K562 (cell line): Measurements from ENCODE around the gene TEX51. TPM values are rescaled to one million over a fixed set of nuclear protein-coding genes. Genes with fewer than 3 reads are reported as not detected.

Experiments
- ATAC-seq: fragments of 200-7000 bp; cut with Tn5 transposase; 3 replicates; pipeline ENCODE4 v1.9.1; 2020; ENCODE audit warnings: moderate library complexity
- BruUV-seq: library from RNA; stranded (reverse); fragments of 400-500 nt; replicated peaks from 2 replicates; lab custom pipeline; 2021; lab: Mats Ljungman, UMichigan
- CTCF ChIA-PET: fragments of 300-600 bp; formaldehyde crosslinking; extraction: SDS; loops from one replicate; lab custom pipeline; 2021; ENCODE audit warnings: low intra/inter-chr PET ratio; lab: Yijun Ruan, JAX
- POLR2A ChIA-PET: fragments of 300-600, 350-650 bp; sonication (Branson Sonifier 250); formaldehyde crosslinking; extraction: SDS; loops from one replicate; lab custom pipeline; 2021; ENCODE audit warnings: antibody characterized with exemption, inconsistent platforms; lab: Yijun Ruan, JAX
- DNase-seq, 4 experiments: peaks; one replicate each; pipeline versions ENCODE4 v3.0.0 to v3.0.0-alpha.2; 2011 to 2018; ENCODE audit warnings: low spot score in 3 of 4, mixed read lengths in 3 of 4; ENCODE audit errors: extremely low read depth in 1 of 4
- FAIRE-seq: peaks from 2 replicates; lab custom pipeline; 2011; peaks lifted over from hg19 to GRCh38; lab: Jason Lieb, UNC
- H2AFZ ChIP-seq: 2 replicates; pipeline ENCODE4 v1.6.0; 2011; ENCODE audit warnings: low read depth, low read length, control low read depth, inconsistent platforms
- H3K27ac ChIP-seq: fragments of 200-600 bp; 3 replicates; pipeline ENCODE4 v1.8.0; 2011; ENCODE audit warnings: low read depth, mild to moderate bottlenecking, control low read depth, inconsistent platforms, low read length, moderate library complexity, mixed read lengths; ENCODE audit errors: extremely low read depth
- H3K27me3 ChIP-seq, 2 experiments: fragments of 300-600 bp in 1 of 2; 2 replicates in 1 of 2; 3 replicates in 1 of 2; pipeline versions ENCODE4 v1.6.0 to v1.8.0; 2011; ENCODE audit warnings: inconsistent platforms in 2 of 2, low read length in 2 of 2, mild to moderate bottlenecking in 1 of 2, mixed read lengths in 1 of 2, moderate library complexity in 1 of 2; ENCODE audit not compliant: control insufficient read depth in 2 of 2, insufficient read depth in 2 of 2
- H3K36me3 ChIP-seq: fragments of 300-600 bp; 3 replicates; pipeline ENCODE4 v1.8.0; 2011; ENCODE audit warnings: mild to moderate bottlenecking, low read length, inconsistent platforms; ENCODE audit not compliant: control insufficient read depth, insufficient read depth
- H3K4me1 ChIP-seq, 2 experiments: fragments of 200-600 bp in 1 of 2; replicated peaks in 1 of 2; 2 replicates in 1 of 2; 3 replicates in 1 of 2; pipeline versions ENCODE4 v1.5.1 to v1.8.0; 2011; ENCODE audit warnings: inconsistent platforms in 2 of 2, low read length in 2 of 2, mild to moderate bottlenecking in 1 of 2, mixed read lengths in 1 of 2, moderate library complexity in 1 of 2; ENCODE audit not compliant: control insufficient read depth in 2 of 2, insufficient read depth in 2 of 2
- H3K4me2 ChIP-seq: 2 replicates; pipeline ENCODE4 v1.6.1; 2011; ENCODE audit warnings: low read length, control low read depth, inconsistent platforms, mixed read lengths; ENCODE audit not compliant: insufficient read depth
- H3K4me3 ChIP-seq: fragments of 200-600 bp; sonication (generic), shearing (Covaris generic); 2 replicates; pipeline ENCODE4 v1.5.1; 2016; ENCODE audit warnings: control low read depth, inconsistent platforms
- H3K79me2 ChIP-seq: fragments of 200-600 bp; 3 replicates; pipeline ENCODE4 v1.8.0; 2011; ENCODE audit warnings: low read length, inconsistent platforms; ENCODE audit not compliant: control insufficient read depth, insufficient read depth
- H3K9ac ChIP-seq, 2 experiments: 2 replicates each; pipeline versions ENCODE4 v1.6.0 to v1.6.1; 2011; ENCODE audit warnings: low read depth in 2 of 2, low read length in 2 of 2, control low read depth in 1 of 2, inconsistent platforms in 1 of 2, mild to moderate bottlenecking in 1 of 2, mixed read lengths in 1 of 2; ENCODE audit not compliant: insufficient read depth in 1 of 2
- H3K9me1 ChIP-seq: one replicate; pipeline ENCODE4 v1.6.0; 2011; ENCODE audit warnings: inconsistent platforms, mild to moderate bottlenecking, low read length, moderate library complexity; ENCODE audit not compliant: control insufficient read depth, insufficient read depth
- H3K9me3 ChIP-seq: replicated peaks from 2 replicates; pipeline ENCODE4 v1.5.1; 2011; ENCODE audit warnings: low read depth, low read length, inconsistent platforms; ENCODE audit not compliant: control insufficient read depth, insufficient read depth
- H4K20me1 ChIP-seq: replicated peaks from 2 replicates; pipeline ENCODE4 v1.6.1; 2011; ENCODE audit warnings: low read length, inconsistent platforms, mixed read lengths; ENCODE audit not compliant: control insufficient read depth, insufficient read depth
- NFIC ChIP-seq: fragments of 450-650 bp; IDR thresholded peaks from 2 replicates; pipeline ENCODE4 v1.6.1; 2017; ENCODE audit warnings: mild to moderate bottlenecking, inconsistent platforms
- PHF21A ChIP-seq: fragments of 450-650 bp; IDR thresholded peaks from 2 replicates; pipeline ENCODE4 v1.6.1; 2017; ENCODE audit warnings: low read depth, borderline replicate concordance
- POLR2G ChIP-seq: fragments of 200-400 bp; formaldehyde crosslinking; IDR thresholded peaks from 2 replicates; pipeline ENCODE4 v1.6.1; 2017; ENCODE audit warnings: low read depth, mild to moderate bottlenecking, antibody characterized with exemption, low read length, moderate library complexity
- SAFB ChIP-seq: fragments of 200-400 bp; formaldehyde crosslinking; IDR thresholded peaks from 2 replicates; pipeline ENCODE4 v1.6.1; 2017; ENCODE audit warnings: low read depth, low read length, borderline replicate concordance
- SMAD3 ChIP-seq: fragments of 450-650 bp; formaldehyde crosslinking; conservative IDR thresholded peaks from 2 replicates; pipeline ENCODE4 v1.4.0; 2020; ENCODE audit warnings: mild to moderate bottlenecking
- SPI1 ChIP-seq: IDR thresholded peaks from 2 replicates; pipeline ENCODE4 v1.6.1; 2011; ENCODE audit warnings: low read depth, low read length, control low read depth, borderline replicate concordance
- ZNF586 ChIP-seq: fragments of 450-650 bp; formaldehyde crosslinking; conservative IDR thresholded peaks from 2 replicates; pipeline ENCODE4 v1.4.0; 2020; ENCODE audit warnings: mild to moderate bottlenecking, moderate library complexity
- WGBS: fragments of 100-300 bp; shearing (Covaris generic); methylation state at CpG from one replicate; pipeline ENCODE4 v1.1.6; 2016; ENCODE audit warnings: low coverage, mixed read lengths; ENCODE audit not compliant: insufficient coverage; ENCODE audit errors: missing lambda C conversion rate; 5-methylcytosine and 5-hydroxymethylcytosine counted together
- in situ Hi-C: fragments of 300-500 bp; cut with MboI; formaldehyde crosslinking; loops from 4 replicates; pipeline ENCODE4 v1.15.0; 2018; ENCODE audit warnings: inconsistent platforms, mixed read lengths
- intact Hi-C: fragments of 100-400 bp; cut with micrococcal nuclease; formaldehyde crosslinking; loops from 2 replicates; pipeline ENCODE4 v1.14.2; 2022
- polyA plus RNA-seq, 8 experiments: library from polyadenylated mRNA; depleted of rRNA in 4 of 8; stranded (reverse) in 5 of 8; unstranded in 3 of 8; fragments of >200 nt; fragmentation: Nextera tagmentation in 2 of 8; fragmentation: Illumina TruSeq in 1 of 8; extraction: Ambion mirVana in 2 of 8; extraction: Trizol in 1 of 8; gene quantifications; 2 replicates each; pipeline versions ENCODE4 v1.2.1 to v1.2.3, GENCODE V29; 2011 to 2014; ENCODE audit warnings: inconsistent platforms in 1 of 8, missing spikeins in 1 of 8
- total RNA-seq, 7 experiments: library from RNA; depleted of rRNA in 6 of 7; stranded (reverse); fragments of >200 nt in 6 of 7; fragmentation: Illumina TruSeq in 2 of 7; extraction: Trizol in 2 of 7; gene quantifications; 2 replicates each; pipeline versions ENCODE4 v1.2.1 to v1.2.3, GENCODE V29; 2011 to 2021; ENCODE audit warnings: low replicate concordance in 1 of 7

Gene TEX51
- total and polyA plus RNA-seq, 9 of the 15 experiments (the other 6 are each of a cell fraction or from before 2014, with no cell fraction given) = not detected

GRCh38 chr2:126910637-126911036 lies 11.9 kb downstream of the TEX51 start:
- no peak for TF ChIP-seq ZNF586 (CRISPR knock-in tag)
- peak; percentile 60; the same call in 1 of the 2 replicates for TF ChIP-seq SPI1
- no peak for TF ChIP-seq PHF21A
- TF ChIP-seq NFIC = peak; percentile 30; the same call in 1 of the 2 replicates
- TF ChIP-seq POLR2G = no peak
- TF ChIP-seq SAFB = no peak
- no peak for TF ChIP-seq SMAD3 (CRISPR knock-in tag)
- TF ChIP-seq, all 486 proteins: peak for 2
- WGBS = 0% methylated on average over 1 of the region's 1 CpG
- ATAC-seq = no peak
- Histone ChIP-seq H3K4me1 (no peaks in the 10 kb centered on the region), H3K9ac (no peak overlapping the region), H3K27me3 (peaks cover 7 to 36% of the 10 kb centered on the region in 2 experiments; a peak in 4 of 5 replicates), H3K4me3 (no peak overlapping the region), H3K9me3 (no peaks in the 10 kb centered on the region), H4K20me1 (no peaks in the 10 kb centered on the region), H3K36me3 (no peaks in the 10 kb centered on the region), H2AFZ (no peak overlapping the region), H3K9me1 (no peaks in the 10 kb centered on the region), H3K4me2 (no peak overlapping the region), H3K27ac (no peak overlapping the region), H3K79me2 (no peaks in the 10 kb centered on the region)
- no peak for FAIRE-seq
- ChIA-PET CTCF (no interaction called here), POLR2A (no interaction called here)
- BruUV-seq = no TSS peak
- in situ Hi-C loops (no loop called here), intact Hi-C loops (no loop called here)
- DNase-seq = no peak
